HepG2 (cell line): Measurements from ENCODE around the gene HCFC1. TPM values are rescaled to one million over a fixed set of nuclear protein-coding genes. Genes with fewer than 3 reads are reported as not detected.

Experiments
- AKNA ChIP-seq: sonication (generic); formaldehyde crosslinking; IDR thresholded peaks from 2 replicates; pipeline ENCODE4 v1.4.0; 2020; ENCODE audit warnings: missing genetic modification reagents, borderline replicate concordance
- FIP1L1 ChIP-seq: fragments of 200-400 bp; formaldehyde crosslinking; IDR thresholded peaks from 2 replicates; pipeline ENCODE4 v1.6.1; 2018; ENCODE audit warnings: low read depth, mild to moderate bottlenecking, low read length, moderate library complexity, borderline replicate concordance; ENCODE audit not compliant: insufficient read depth
- FOXM1 ChIP-seq: sonication (generic); formaldehyde crosslinking; IDR thresholded peaks from 2 replicates; pipeline ENCODE4 v1.5.0; 2020; ENCODE audit warnings: missing genetic modification reagents
- GPN1 ChIP-seq: sonication (generic); formaldehyde crosslinking; IDR thresholded peaks from 2 replicates; pipeline ENCODE4 v1.5.1; 2020; ENCODE audit warnings: missing genetic modification reagents, borderline replicate concordance
- HDAC1 ChIP-seq: sonication (generic); formaldehyde crosslinking; IDR thresholded peaks from 2 replicates; pipeline ENCODE4 v1.5.1; 2020; ENCODE audit warnings: mild to moderate bottlenecking, missing genetic modification reagents
- NFAT5 ChIP-seq: sonication (generic); formaldehyde crosslinking; IDR thresholded peaks from 2 replicates; pipeline ENCODE4 v1.4.0; 2020; ENCODE audit warnings: missing genetic modification reagents
- RFXANK ChIP-seq: IDR thresholded peaks from 2 replicates; pipeline ENCODE4 v1.6.1; 2016
- SOX6 ChIP-seq, 2 experiments: fragments of 450-650 bp in 1 of 2; sonication (generic) in 1 of 2; formaldehyde crosslinking in 1 of 2; IDR thresholded peaks; 2 replicates each; pipeline versions ENCODE4 v1.4.0 to v1.6.1; 2017 to 2020; ENCODE audit warnings: antibody characterized with exemption in 1 of 2, mild to moderate bottlenecking in 1 of 2, missing genetic modification reagents in 1 of 2
- ZBTB37 ChIP-seq: sonication (generic); formaldehyde crosslinking; IDR thresholded peaks from 2 replicates; pipeline ENCODE4 v1.4.0; 2020; ENCODE audit warnings: mild to moderate bottlenecking, missing genetic modification reagents
- ZNF644 ChIP-seq: IDR thresholded peaks from 2 replicates; pipeline ENCODE4 v1.6.1; 2016; ENCODE audit warnings: low read depth
- ZNF850 ChIP-seq: sonication (generic); formaldehyde crosslinking; conservative IDR thresholded peaks from 2 replicates; pipeline ENCODE4 v1.9.0; 2021; ENCODE audit warnings: mild to moderate bottlenecking, missing genetic modification reagents
- polyA plus RNA-seq, 8 experiments: library from polyadenylated mRNA; depleted of rRNA in 3 of 8; stranded (reverse) in 7 of 8; unstranded in 1 of 8; fragments of >200 nt; fragmentation: Illumina TruSeq in 4 of 8; extraction: Trizol in 4 of 8; gene quantifications; 2 replicates each; pipeline versions ENCODE4 v1.2.1 to v1.2.3, GENCODE V29; 2011 to 2016; ENCODE audit warnings: low read depth in 4 of 8, missing spikeins in 1 of 8, mixed read lengths in 1 of 8; ENCODE audit not compliant: insufficient read depth in 1 of 8
- total RNA-seq, 5 experiments: library from RNA; depleted of rRNA; stranded (reverse); fragments of >200 nt; fragmentation: Illumina TruSeq; extraction: Trizol; gene quantifications; 2 replicates each; pipeline ENCODE4 v1.2.3, GENCODE V29; 2016; ENCODE audit warnings: low read depth in 1 of 5
- TF ChIP-seq, protein P1 (sequence below): sonication (generic); formaldehyde crosslinking; IDR thresholded peaks from 2 replicates; pipeline ENCODE4 v1.8.1; 2022; ENCODE audit warnings: low read depth, mild to moderate bottlenecking, missing genetic modification reagents

HCFC1 gene
- total and polyA plus RNA-seq, 2 of the 13 experiments (the other 11 are each of a cell fraction or from before 2014, with no cell fraction given) = 5.8 to 17.8 TPM

- TF ChIP-seq NFAT5 = no peak
- TF ChIP-seq ZBTB37 = no peak
- TF ChIP-seq HDAC1 (CRISPR knock-in tag) = no peak; the same call in 1 of the 2 replicates
- no peak for TF ChIP-seq AKNA (CRISPR knock-in tag)
- TF ChIP-seq, protein P1, sequence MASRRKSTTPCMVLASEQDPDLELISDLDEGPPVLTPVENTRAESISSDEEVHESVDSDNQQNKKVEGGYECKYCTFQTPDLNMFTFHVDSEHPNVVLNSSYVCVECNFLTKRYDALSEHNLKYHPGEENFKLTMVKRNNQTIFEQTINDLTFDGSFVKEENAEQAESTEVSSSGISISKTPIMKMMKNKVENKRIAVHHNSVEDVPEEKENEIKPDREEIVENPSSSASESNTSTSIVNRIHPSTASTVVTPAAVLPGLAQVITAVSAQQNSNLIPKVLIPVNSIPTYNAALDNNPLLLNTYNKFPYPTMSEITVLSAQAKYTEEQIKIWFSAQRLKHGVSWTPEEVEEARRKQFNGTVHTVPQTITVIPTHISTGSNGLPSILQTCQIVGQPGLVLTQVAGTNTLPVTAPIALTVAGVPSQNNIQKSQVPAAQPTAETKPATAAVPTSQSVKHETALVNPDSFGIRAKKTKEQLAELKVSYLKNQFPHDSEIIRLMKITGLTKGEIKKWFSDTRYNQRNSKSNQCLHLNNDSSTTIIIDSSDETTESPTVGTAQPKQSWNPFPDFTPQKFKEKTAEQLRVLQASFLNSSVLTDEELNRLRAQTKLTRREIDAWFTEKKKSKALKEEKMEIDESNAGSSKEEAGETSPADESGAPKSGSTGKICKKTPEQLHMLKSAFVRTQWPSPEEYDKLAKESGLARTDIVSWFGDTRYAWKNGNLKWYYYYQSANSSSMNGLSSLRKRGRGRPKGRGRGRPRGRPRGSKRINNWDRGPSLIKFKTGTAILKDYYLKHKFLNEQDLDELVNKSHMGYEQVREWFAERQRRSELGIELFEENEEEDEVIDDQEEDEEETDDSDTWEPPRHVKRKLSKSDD (CRISPR knock-in tag) = no peak
- no peak for TF ChIP-seq FIP1L1
- TF ChIP-seq SOX6 (IDR thresholded peaks at IDR 0.05) = no peak
- TF ChIP-seq SOX6 (CRISPR knock-in tag; IDR thresholded peaks at IDR 0.05) = peak; percentile 24; the same call in 1 of the 2 replicates
- no peak for TF ChIP-seq ZNF644
- no peak for TF ChIP-seq ZNF850 (CRISPR knock-in tag)
- no peak for TF ChIP-seq FOXM1 (CRISPR knock-in tag)
- no peak for TF ChIP-seq GPN1 (CRISPR knock-in tag)
- TF ChIP-seq RFXANK (CRISPR knock-in tag) = no peak
Measured at GRCh38 chrX:153926858-153927671, 44.6 kb downstream of the HCFC1 start (continued).
